KMS-11 (cell line): ENCODE measurements around the gene CD33.

Experiments
- H2AFZ ChIP-seq: fragments of 200-600 bp; sonication (generic); 2 replicates; pipeline ENCODE4 v1.6.1; 2016; ENCODE audit warnings: antibody characterized with exemption, mixed run types, low read depth
- H3K27ac ChIP-seq: fragments of 200-600 bp; sonication (generic); 2 replicates; pipeline ENCODE4 v1.6.1; 2016; ENCODE audit warnings: mild to moderate bottlenecking, mixed run types
- H3K27me3 ChIP-seq: fragments of 200-600 bp; sonication (generic); 2 replicates; pipeline ENCODE4 v1.6.1; 2017; ENCODE audit warnings: mild to moderate bottlenecking, low read depth, mixed run types, moderate library complexity; ENCODE audit not compliant: insufficient read depth
- H3K36me3 ChIP-seq: fragments of 200-600 bp; sonication (generic); 2 replicates; pipeline ENCODE4 v1.6.1; 2017; ENCODE audit warnings: mild to moderate bottlenecking, mixed run types; ENCODE audit not compliant: insufficient read depth
- H3K4me1 ChIP-seq: fragments of 200-600 bp; sonication (generic); 2 replicates; pipeline ENCODE4 v1.6.1; 2016; ENCODE audit warnings: mild to moderate bottlenecking, low read depth, mixed run types; ENCODE audit not compliant: poor library complexity, severe bottlenecking
- H3K4me2 ChIP-seq: fragments of 200-600 bp; sonication (generic); 2 replicates; pipeline ENCODE4 v1.7.0; 2016; ENCODE audit warnings: mild to moderate bottlenecking, mixed run types
- H3K4me3 ChIP-seq: fragments of 200-600 bp; sonication (generic); IDR thresholded peaks from 2 replicates; pipeline ENCODE4 v1.6.1; 2017; ENCODE audit warnings: low read depth, low read length, mixed read lengths; ENCODE audit not compliant: insufficient read depth
- H3K79me2 ChIP-seq: fragments of 200-600 bp; sonication (generic); 2 replicates; pipeline ENCODE4 v1.6.1; 2016; ENCODE audit warnings: low read depth, mixed run types; ENCODE audit not compliant: insufficient read depth
- H3K9ac ChIP-seq: fragments of 200-600 bp; sonication (generic); 2 replicates; pipeline ENCODE4 v1.6.1; 2016; ENCODE audit warnings: mild to moderate bottlenecking, mixed run types
- H4K20me1 ChIP-seq: fragments of 200-600 bp; sonication (generic); 2 replicates; pipeline ENCODE4 v1.6.1; 2016; ENCODE audit warnings: mild to moderate bottlenecking, mixed run types; ENCODE audit not compliant: insufficient read depth
- CTCF ChIP-seq: fragments of 200-600 bp; sonication (generic); conservative IDR thresholded peaks from 2 replicates; pipeline ENCODE4 v1.6.1; 2017; ENCODE audit warnings: low read depth, mild to moderate bottlenecking, antibody characterized with exemption, low read length, moderate library complexity, mixed read lengths

Gene CD33

GRCh38 chr19:51195616-51196015, 29.3 kb upstream of the CD33 start:
- no peaks in the 10 kb centered on the region for H3K79me2 ChIP-seq
- H3K9ac ChIP-seq = no peak overlapping the region
- TF ChIP-seq CTCF = no peak
- H3K36me3 ChIP-seq = no peaks in the 10 kb centered on the region
- H3K4me3 ChIP-seq = no peak overlapping the region
- no peak overlapping the region for H3K4me2 ChIP-seq
- H3K27ac ChIP-seq = no peak overlapping the region
- peaks cover 8% of the 10 kb centered on the region; the same call in 1 of the 2 replicates for H3K27me3 ChIP-seq
- no peaks in the 10 kb centered on the region for H3K4me1 ChIP-seq
- H2AFZ ChIP-seq = no peak overlapping the region
- H4K20me1 ChIP-seq = no peaks in the 10 kb centered on the region

- no peaks in the 10 kb centered on the region for H3K79me2 ChIP-seq
- no peak overlapping the region for H3K27ac ChIP-seq
- no peaks in the 10 kb centered on the region for H3K36me3 ChIP-seq
- no peak overlapping the region for H2AFZ ChIP-seq
- peaks cover 8% of the 10 kb centered on the region; the same call in 1 of the 2 replicates for H3K27me3 ChIP-seq
- no peaks in the 10 kb centered on the region for H3K4me1 ChIP-seq
- no peak overlapping the region for H3K4me2 ChIP-seq
- H3K4me3 ChIP-seq = no peak overlapping the region
- H3K9ac ChIP-seq = no peak overlapping the region
- H4K20me1 ChIP-seq = no peaks in the 10 kb centered on the region
- no peak for TF ChIP-seq CTCF
These were observed 28.7 kb upstream of the CD33 start for GRCh38 chr19:51196181-51196580.

GRCh38 chr19:51198641-51199040, 26.2 kb upstream of the CD33 start:
- no peak overlapping the region for H3K4me2 ChIP-seq
- TF ChIP-seq CTCF = no peak
- no peak overlapping the region for H2AFZ ChIP-seq
- no peaks in the 10 kb centered on the region for H3K36me3 ChIP-seq
- H3K27ac ChIP-seq = no peak overlapping the region
- no peaks in the 10 kb centered on the region for H3K4me1 ChIP-seq
- peaks cover 8% of the 10 kb centered on the region; the same call in 1 of the 2 replicates for H3K27me3 ChIP-seq
- H3K9ac ChIP-seq = no peak overlapping the region
- H4K20me1 ChIP-seq = no peaks in the 10 kb centered on the region
- no peaks in the 10 kb centered on the region for H3K79me2 ChIP-seq
- no peak overlapping the region for H3K4me3 ChIP-seq

- Histone ChIP-seq H3K4me2 (no peak overlapping the region), H3K79me2 (no peaks in the 10 kb centered on the region), H3K27me3 (no peaks in the 10 kb centered on the region), H3K4me1 (no peaks in the 10 kb centered on the region), H2AFZ (no peak overlapping the region), H3K36me3 (no peaks in the 10 kb centered on the region), H4K20me1 (no peaks in the 10 kb centered on the region), H3K4me3 (no peak overlapping the region), H3K27ac (no peak overlapping the region), H3K9ac (no peak overlapping the region)
- TF ChIP-seq CTCF = no peak
These were observed 24.7 kb upstream of the CD33 start for GRCh38 chr19:51200071-51200666.
